H1 (cell line): Measurements from ENCODE around the gene MAPK8. TPM values are rescaled to one million over a fixed set of nuclear protein-coding genes. Genes with fewer than 3 reads are reported as not detected.

Source experiments
- ATF2 ChIP-seq: IDR thresholded peaks from 2 replicates; pipeline ENCODE4 v1.6.1; 2012; ENCODE audit warnings: low read length, inconsistent platforms
- RAD21 ChIP-seq, 2 experiments: IDR thresholded peaks in 1 of 2; conservative IDR thresholded peaks in 1 of 2; 2 replicates each; pipeline ENCODE4 v1.6.1; 2011; ENCODE audit warnings: low read depth in 2 of 2, low read length in 2 of 2, improper control_type of control experiment in 1 of 2, inconsistent platforms in 1 of 2, mild to moderate bottlenecking in 1 of 2, moderate library complexity in 1 of 2
- polyA plus RNA-seq, 7 experiments: library from polyadenylated mRNA; depleted of rRNA in 3 of 7; stranded (reverse) in 5 of 7; unstranded in 2 of 7; fragments of >200 nt in 5 of 7; fragments of 200-250 nt in 2 of 7; gene quantifications; 1 replicate in 5 of 7; 2 replicates in 1 of 7; 4 replicates in 1 of 7; pipeline versions ENCODE4 v1.2.1 to v1.2.3, GENCODE V29; 2011 to 2013; ENCODE audit warnings: missing spikeins in 2 of 7, mixed read lengths in 2 of 7
- total RNA-seq: library from RNA; stranded (reverse); fragmentation: NEBNext Ultra II Directional; extraction: Animal tissue kit (Norgen Biotek cat#: 25700); gene quantifications from 2 replicates; pipeline ENCODE4 v1.2.1, GENCODE V29; 2021

The MAPK8 gene
- total and polyA plus RNA-seq, 2 of the 8 experiments (the other 6 are each of a cell fraction or from before 2014, with no cell fraction given) = 23.3 to 71.3 TPM

- TF ChIP-seq RAD21 (IDR thresholded peaks at IDR 0.05 in 1 of 2, conservative IDR thresholded peaks at IDR 0.05 in 1 of 2; ENCODE audit: low read depth in 2 of 2, low read length in 2 of 2) (peak in 1 of 2 experiments; percentile 10; a peak in 1 of 4 replicates), ATF2 (no peak)
Measured at GRCh38 chr10:48300556-48300955, 5.9 kb upstream of the MAPK8 start (continued).
